Measurements from ENCODE around the gene PDZRN4.
"Not testable (repeated sequence)": the region's sequence is repeated elsewhere in the genome, so short reads cannot be mapped to it uniquely, and the experiment has no call there.

PDZRN4 gene

GRCh38 chr12:41304526-41304925 lies 116.4 kb downstream of the PDZRN4 start:
- no peak for TF ChIP-seq CTCF (IDR thresholded peaks at IDR 0.05; ENCODE audit: low read depth, low read length)
- DNase-seq (ENCODE audit: extremely low read depth, low read depth): no peak

- DNase-seq (ENCODE audit: extremely low read depth, low read depth): no peak
- no peak for TF ChIP-seq CTCF (IDR thresholded peaks at IDR 0.05; ENCODE audit: low read depth, low read length)
These were observed 122.2 kb downstream of the PDZRN4 start for GRCh38 chr12:41310367-41310766.

GRCh38 chr12:41311883-41312282 lies 123.8 kb downstream of the PDZRN4 start:
- TF ChIP-seq CTCF (IDR thresholded peaks at IDR 0.05; ENCODE audit: low read depth, low read length): no peak
- DNase-seq (ENCODE audit: extremely low read depth, low read depth): no peak

- not testable (repeated sequence) for DNase-seq (ENCODE audit: extremely low read depth, low read depth)
These were observed 124.3 kb downstream of the PDZRN4 start for GRCh38 chr12:41312451-41312850.

- no peak for DNase-seq (ENCODE audit: extremely low read depth, low read depth)
- TF ChIP-seq CTCF (IDR thresholded peaks at IDR 0.05; ENCODE audit: low read depth, low read length): no peak
These were observed 137.2 kb downstream of the PDZRN4 start for GRCh38 chr12:41325336-41325735.

GRCh38 chr12:41327096-41327895 lies 139.2 kb downstream of the PDZRN4 start:
- no peak for TF ChIP-seq CTCF (IDR thresholded peaks at IDR 0.05; ENCODE audit: low read depth, low read length)
- no peak for DNase-seq (ENCODE audit: extremely low read depth, low read depth)

GRCh38 chr12:41333974-41334373 lies 145.9 kb downstream of the PDZRN4 start:
- no peak for DNase-seq (ENCODE audit: extremely low read depth, low read depth)
- no peak for TF ChIP-seq CTCF (IDR thresholded peaks at IDR 0.05; ENCODE audit: low read depth, low read length)

GRCh38 chr12:41334390-41334789 lies 146.3 kb downstream of the PDZRN4 start:
- TF ChIP-seq CTCF (IDR thresholded peaks at IDR 0.05; ENCODE audit: low read depth, low read length): no peak
- DNase-seq (ENCODE audit: extremely low read depth, low read depth): no peak

Data from AG09319 (cell line).